Heart right ventricle (tissue), 16 donors: Measurements from ENCODE around the gene KRT38. TPM values are rescaled to one million over a fixed set of nuclear protein-coding genes. Genes with fewer than 3 reads are reported as not detected.

ENCODE experiments used
- ATAC-seq, 8 donors: fragments of 200-7000 bp; cut with Tn5 transposase; one replicate each; pipeline ENCODE4 v1.9.1; 2020; ENCODE audit warnings: mild to moderate bottlenecking in 8 of 8, moderate library complexity in 8 of 8, moderate number of reproducible peaks in 1 of 8
- DNase-seq, 2 donors: peaks; one replicate each; pipeline ENCODE4 v3.0.0-alpha.2; 2020
- H3K27ac ChIP-seq, 10 donors: fragments of 200-600 bp; sonication (generic) in 2 of 10; one replicate each; pipeline versions ENCODE4 v1.5.0 to v1.8.0; 2020 to 2022; ENCODE audit warnings: mild to moderate bottlenecking in 3 of 10
- H3K27me3 ChIP-seq, 7 donors: fragments of 200-600 bp; one replicate each; pipeline ENCODE4 v1.8.0; 2021 to 2022; ENCODE audit warnings: mild to moderate bottlenecking in 2 of 7
- H3K36me3 ChIP-seq, 9 donors: fragments of 200-600 bp; sonication (generic) in 1 of 9; one replicate each; pipeline versions ENCODE4 v1.5.0 to v1.8.0; 2020 to 2022; ENCODE audit warnings: mild to moderate bottlenecking in 2 of 9
- H3K4me1 ChIP-seq, 9 donors: fragments of 200-600 bp; sonication (generic) in 1 of 9; one replicate each; pipeline versions ENCODE4 v1.5.0 to v1.8.0; 2020 to 2022; ENCODE audit warnings: mild to moderate bottlenecking in 4 of 9
- H3K4me3 ChIP-seq, 10 donors: fragments of 200-600 bp; sonication (generic) in 2 of 10; one replicate each; pipeline versions ENCODE4 v1.5.0 to v1.8.0; 2020 to 2022; ENCODE audit warnings: mild to moderate bottlenecking in 7 of 10, moderate library complexity in 2 of 10
- H3K9me3 ChIP-seq, 11 donors: fragments of 200-600 bp in 10 of 11; sonication (generic) in 2 of 11; one replicate each; pipeline versions ENCODE4 v1.5.0 to v1.8.0; 2013 to 2022; ENCODE audit warnings: mild to moderate bottlenecking in 2 of 11, control low read depth in 1 of 11, moderate library complexity in 1 of 11
- WGBS, 2 donors: extraction: QIAGEN DNeasy Blood & Tissue Kit; methylation state at CpG; one replicate each; pipeline ENCODE4 v1.1.7; 2013; ENCODE audit warnings: inconsistent platforms in 1 of 2; 5-methylcytosine and 5-hydroxymethylcytosine counted together
- intact Hi-C, 10 donors: fragments of 100-400 bp; cut with DNase I; formaldehyde crosslinking; loops; one replicate each; pipeline versions ENCODE4 v1.11.1 to v1.14.2; 2022
- polyA plus RNA-seq, 2 donors: library from polyadenylated mRNA; stranded (reverse); fragments of 200-250 nt; gene quantifications; one replicate each; pipeline ENCODE4 v1.2.3, GENCODE V29; 2013
- total RNA-seq, 10 donors: library from RNA; stranded (reverse); fragmentation: NEBNext Ultra II Directional in 3 of 10; extraction: Animal tissue kit (Norgen Biotek cat#: 25700) in 3 of 10; gene quantifications; one replicate each; pipeline versions ENCODE4 v1.2.1 to v1.2.4, GENCODE V29; 2021 to 2023
- TF ChIP-seq, protein P1 (sequence below), 9 donors: fragments of 200-600 bp; sonication (generic) in 2 of 9; IDR thresholded peaks; one replicate each; pipeline versions ENCODE4 v1.5.0 to v1.8.0; 2021 to 2022; ENCODE audit warnings: antibody characterized with exemption in 9 of 9, mild to moderate bottlenecking in 5 of 9, moderate library complexity in 1 of 9
- donor health status: Arrhythmogenic right ventricular cardiomyopathy.
- donor health status: ischemic (EF 13 %, LVEDD 7.1; RV severe dilation, severe dysfunction).
- donor health status: healthy with polysubstance abuse.
- donor health status: DM: no; HTN: yes; CAD: no.
- donor health status: DM: no; HTN: no; CAD: no.
- donor health status: ischemic (EF 25% LVEDD 6.9; RV normal size, moderate dysfunction).
- donor health status: ischemic (EF 25% LVEDD 5.7; RV mildly dilated, moderate dysfunction).
- donor health status: healthy.
- donor health status: DM: yes; HTN: yes; CAD: no.
- donor health status: Ischemic cardiomyopathy.
- donor health status: ischemic (EF 35%, LVEDD 5.7; RV mildly dilated, moderate dysfunction).
- donor health status: nonischemic (EF 11% LVEDD 7.7; RV severe dilation, severe dysfunction).
- donor health status: DM: yes; HTN: yes; CAD: no.
- donor health status: PGD.
- donor health status: ischemic (EF 29% LVEDD 5.4; RV normal size, mild dysfunction).
- donor health status: nonischemic (EF 23%, LVEDD 6.1; RV moderate dilation, normal function).

The KRT38 gene
- total and polyA plus RNA-seq, 12 donors: not detected

GRCh38 chr17:41462705-41463104 lies 21.9 kb upstream of the KRT38 start:
- H3K27ac ChIP-seq: no peak overlapping the region
- H3K4me1 ChIP-seq: peaks cover 0 to 12% (median 4%) of the 10 kb centered on the region in 9 donors
- H3K36me3 ChIP-seq: no peaks in the 10 kb centered on the region
- intact Hi-C loops: no loop called here
- DNase-seq (no peak), ATAC-seq (no peak)
- H3K27me3 ChIP-seq: peaks cover 0 to 13% (median 0%) of the 10 kb centered on the region in 7 donors
- no peak overlapping the region for H3K4me3 ChIP-seq
- 79 to 85% methylated on average over 15 of the region's 15 CpGs for WGBS, 2 donors
- H3K9me3 ChIP-seq: peaks cover 0 to 3% (median 0%) of the 10 kb centered on the region in 11 donors
- TF ChIP-seq, protein P1, sequence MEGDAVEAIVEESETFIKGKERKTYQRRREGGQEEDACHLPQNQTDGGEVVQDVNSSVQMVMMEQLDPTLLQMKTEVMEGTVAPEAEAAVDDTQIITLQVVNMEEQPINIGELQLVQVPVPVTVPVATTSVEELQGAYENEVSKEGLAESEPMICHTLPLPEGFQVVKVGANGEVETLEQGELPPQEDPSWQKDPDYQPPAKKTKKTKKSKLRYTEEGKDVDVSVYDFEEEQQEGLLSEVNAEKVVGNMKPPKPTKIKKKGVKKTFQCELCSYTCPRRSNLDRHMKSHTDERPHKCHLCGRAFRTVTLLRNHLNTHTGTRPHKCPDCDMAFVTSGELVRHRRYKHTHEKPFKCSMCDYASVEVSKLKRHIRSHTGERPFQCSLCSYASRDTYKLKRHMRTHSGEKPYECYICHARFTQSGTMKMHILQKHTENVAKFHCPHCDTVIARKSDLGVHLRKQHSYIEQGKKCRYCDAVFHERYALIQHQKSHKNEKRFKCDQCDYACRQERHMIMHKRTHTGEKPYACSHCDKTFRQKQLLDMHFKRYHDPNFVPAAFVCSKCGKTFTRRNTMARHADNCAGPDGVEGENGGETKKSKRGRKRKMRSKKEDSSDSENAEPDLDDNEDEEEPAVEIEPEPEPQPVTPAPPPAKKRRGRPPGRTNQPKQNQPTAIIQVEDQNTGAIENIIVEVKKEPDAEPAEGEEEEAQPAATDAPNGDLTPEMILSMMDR (IDR thresholded peaks at IDR 0.05): no peak

GRCh38 chr17:41457676-41458075 lies 16.9 kb upstream of the KRT38 start:
- Histone ChIP-seq H3K36me3 (no peaks in the 10 kb centered on the region), H3K4me1 (no peaks in the 10 kb centered on the region), H3K27me3 (peaks cover 0 to 16% (median 11%) of the 10 kb centered on the region in 7 donors), H3K27ac (no peak overlapping the region), H3K9me3 (no peaks in the 10 kb centered on the region), H3K4me3 (no peak overlapping the region)
- no peak for ATAC-seq
- intact Hi-C loops: loop anchor here in 1 of 10 donors (10.0 kb wide), 1 partner anchor 63 kb away; the partner anchor contains the start of gene KRT31
- TF ChIP-seq, protein P1 (IDR thresholded peaks at IDR 0.05): no peak
- WGBS, 2 donors: 75 to 83% methylated on average over 4 of the region's 4 CpGs
- no peak for DNase-seq

- WGBS, 2 donors: 77 to 78% methylated on average over 3 of the region's 3 CpGs
- H3K36me3 ChIP-seq: no peaks in the 10 kb centered on the region
- intact Hi-C loops: loop anchor here in 1 of 10 donors (10.0 kb wide), 1 partner anchor 61 kb away; the partner anchor contains the start of gene KRT31
- H3K4me3 ChIP-seq: no peak overlapping the region
- TF ChIP-seq, protein P1 (IDR thresholded peaks at IDR 0.05): peak in 2 of 9 donors; percentile 24 to 25
- H3K27ac ChIP-seq: no peak overlapping the region
- ATAC-seq (no peak), DNase-seq (no peak)
- peaks cover 0 to 10% (median 0%) of the 10 kb centered on the region in 11 donors for H3K9me3 ChIP-seq
- H3K27me3 ChIP-seq: peaks cover 0 to 27% (median 14%) of the 10 kb centered on the region in 7 donors
- H3K4me1 ChIP-seq: no peaks in the 10 kb centered on the region
Measured at GRCh38 chr17:41456204-41456603, 15.4 kb upstream of the KRT38 start.

- Histone ChIP-seq H3K36me3 (no peaks in the 10 kb centered on the region), H3K4me3 (no peak overlapping the region), H3K4me1 (no peaks in the 10 kb centered on the region), H3K9me3 (peaks cover 0 to 10% (median 0%) of the 10 kb centered on the region in 11 donors), H3K27ac (no peak overlapping the region), H3K27me3 (peaks cover 0 to 33% (median 14%) of the 10 kb centered on the region in 7 donors)
- intact Hi-C loops: loop anchor here in 1 of 10 donors (10.0 kb wide), 1 partner anchor 60 kb away; the partner anchor contains the start of gene KRT31
- TF ChIP-seq, protein P1 (IDR thresholded peaks at IDR 0.05): no peak
- WGBS, 2 donors: 87 to 95% methylated on average over 1 of the region's 1 CpG
- no peak for DNase-seq
- ATAC-seq: no peak
Measured at GRCh38 chr17:41455236-41455635, 14.5 kb upstream of the KRT38 start.
